ENCODE data around the gene CDK5.

The CDK5 gene

GRCh38 chr7:151033864-151034249, 23.8 kb downstream of the CDK5 start:
- H3K4me2 ChIP-seq (ENCODE audit: low read length) = no peak overlapping the region
- H3F3A ChIP-seq (ENCODE audit: insufficient read depth, low read length) = no peaks in the 10 kb centered on the region
- H3K9me2 ChIP-seq (ENCODE audit: low read depth, low read length) = no peaks in the 10 kb centered on the region
- H3K9ac ChIP-seq (ENCODE audit: low read length) = no peak overlapping the region
- H4K20me1 ChIP-seq (ENCODE audit: insufficient read depth, low read length) = no peaks in the 10 kb centered on the region
- no peak overlapping the region for H3K4me3 ChIP-seq (ENCODE audit: low read depth, low read length, poor library complexity, severe bottlenecking)
- H3K27me3 ChIP-seq (ENCODE audit: insufficient read depth, low read length) = no peaks in the 10 kb centered on the region
- no peaks in the 10 kb centered on the region for H3K9me3 ChIP-seq (ENCODE audit: low read length)
- TF ChIP-seq EZH2 (IDR thresholded peaks at IDR 0.05; ENCODE audit: borderline replicate concordance, low read length) (no peak), CTCF (IDR thresholded peaks at IDR 0.05; ENCODE audit: low read length) (no peak)
- H2AFZ ChIP-seq (ENCODE audit: low read length) = no peak overlapping the region
- peaks cover 39% of the 10 kb centered on the region; the same call in 1 of the 2 replicates for H3K36me3 ChIP-seq (ENCODE audit: insufficient read depth, low read length)
- no peak overlapping the region for H3K27ac ChIP-seq (ENCODE audit: low read depth, low read length, poor library complexity, severe bottlenecking)
- H3K4me1 ChIP-seq (ENCODE audit: insufficient read depth, low read length, severe bottlenecking) = peaks cover 13% of the 10 kb centered on the region
- H3K79me2 ChIP-seq (ENCODE audit: insufficient read depth, low read length) = no peaks in the 10 kb centered on the region

GRCh38 chr7:151032936-151033863, 24.5 kb downstream of the CDK5 start:
- no peak for TF ChIP-seq EZH2 (IDR thresholded peaks at IDR 0.05; ENCODE audit: borderline replicate concordance, low read length)
- Histone ChIP-seq H3K4me3 (ENCODE audit: low read depth, low read length, poor library complexity, severe bottlenecking) (no peak overlapping the region), H3K79me2 (ENCODE audit: insufficient read depth, low read length) (no peaks in the 10 kb centered on the region), H3K9me2 (ENCODE audit: low read depth, low read length) (no peaks in the 10 kb centered on the region), H3K9me3 (ENCODE audit: low read length) (no peaks in the 10 kb centered on the region), H3K27ac (ENCODE audit: low read depth, low read length, poor library complexity, severe bottlenecking) (no peak overlapping the region), H3K4me2 (ENCODE audit: low read length) (no peak overlapping the region), H3K36me3 (ENCODE audit: insufficient read depth, low read length) (peaks cover 39% of the 10 kb centered on the region; the same call in 1 of the 2 replicates), H3K9ac (ENCODE audit: low read length) (no peak overlapping the region), H2AFZ (ENCODE audit: low read length) (no peak overlapping the region), H3K27me3 (ENCODE audit: insufficient read depth, low read length) (no peaks in the 10 kb centered on the region), H3F3A (ENCODE audit: insufficient read depth, low read length) (no peaks in the 10 kb centered on the region), H4K20me1 (ENCODE audit: insufficient read depth, low read length) (no peaks in the 10 kb centered on the region), H3K4me1 (ENCODE audit: insufficient read depth, low read length, severe bottlenecking) (peaks cover 15% of the 10 kb centered on the region)

- Histone ChIP-seq H3K36me3 (ENCODE audit: insufficient read depth, low read length) (peaks cover 21% of the 10 kb centered on the region; the same call in 1 of the 2 replicates), H3K9me3 (ENCODE audit: low read length) (no peaks in the 10 kb centered on the region), H3K9me2 (ENCODE audit: low read depth, low read length) (no peaks in the 10 kb centered on the region), H3K79me2 (ENCODE audit: insufficient read depth, low read length) (no peaks in the 10 kb centered on the region), H4K20me1 (ENCODE audit: insufficient read depth, low read length) (no peaks in the 10 kb centered on the region), H3K4me1 (ENCODE audit: insufficient read depth, low read length, severe bottlenecking) (peaks cover 24% of the 10 kb centered on the region), H3K27ac (ENCODE audit: low read depth, low read length, poor library complexity, severe bottlenecking) (no peak overlapping the region), H3F3A (ENCODE audit: insufficient read depth, low read length) (no peaks in the 10 kb centered on the region), H3K9ac (ENCODE audit: low read length) (no peak overlapping the region), H3K4me3 (ENCODE audit: low read depth, low read length, poor library complexity, severe bottlenecking) (no peak overlapping the region), H3K4me2 (ENCODE audit: low read length) (no peak overlapping the region), H3K27me3 (ENCODE audit: insufficient read depth, low read length) (no peaks in the 10 kb centered on the region), H2AFZ (ENCODE audit: low read length) (no peak overlapping the region)
- TF ChIP-seq EZH2 (IDR thresholded peaks at IDR 0.05; ENCODE audit: borderline replicate concordance, low read length) = no peak
- TF ChIP-seq CTCF (IDR thresholded peaks at IDR 0.05; ENCODE audit: low read length) = no peak
Observed at GRCh38 chr7:151031011-151031410, 26.7 kb downstream of the CDK5 start.
